Small intestine (tissue), 7 donors: ENCODE results near the gene EPO. TPM values are rescaled to one million over a fixed set of nuclear protein-coding genes. Genes with fewer than 3 reads are reported as not detected.

Source experiments
- DNase-seq, 2 donors: peaks; one replicate each; pipeline versions ENCODE4 v3.0.0 to v3.0.0-alpha.2; 2013
- FAIRE-seq: peaks from 2 replicates; lab custom pipeline; 2012; peaks lifted over from hg19 to GRCh38; lab: Jason Lieb, UNC
- H3K27ac ChIP-seq, 3 donors: one replicate each; pipeline ENCODE4 v1.5.1; 2013; ENCODE audit warnings: low read length in 2 of 3, mild to moderate bottlenecking in 2 of 3, control low read depth in 1 of 3, inconsistent platforms in 1 of 3, low read depth in 1 of 3, moderate library complexity in 1 of 3
- H3K27me3 ChIP-seq, 3 donors: one replicate each; pipeline ENCODE4 v1.6.1; 2013; ENCODE audit warnings: low read length in 3 of 3, inconsistent platforms in 1 of 3; ENCODE audit not compliant: control insufficient read depth in 3 of 3, insufficient read depth in 3 of 3
- H3K36me3 ChIP-seq, 3 donors: one replicate each; pipeline ENCODE4 v1.6.1; 2013; ENCODE audit warnings: low read length in 3 of 3, inconsistent platforms in 1 of 3, low read depth in 1 of 3, mild to moderate bottlenecking in 1 of 3, moderate library complexity in 1 of 3; ENCODE audit not compliant: control insufficient read depth in 3 of 3, insufficient read depth in 2 of 3
- H3K4me1 ChIP-seq, 3 donors: one replicate each; pipeline ENCODE4 v1.6.1; 2013; ENCODE audit warnings: low read length in 2 of 3, inconsistent platforms in 1 of 3, low read depth in 1 of 3, mild to moderate bottlenecking in 1 of 3, moderate library complexity in 1 of 3; ENCODE audit not compliant: control insufficient read depth in 3 of 3, insufficient read depth in 2 of 3
- H3K4me3 ChIP-seq, 3 donors: one replicate each; pipeline ENCODE4 v1.5.1; 2013; ENCODE audit warnings: low read length in 3 of 3, control low read depth in 1 of 3, inconsistent platforms in 1 of 3, low read depth in 1 of 3, mild to moderate bottlenecking in 1 of 3, moderate library complexity in 1 of 3
- H3K9me3 ChIP-seq, 2 donors: one replicate each; pipeline ENCODE4 v1.6.1; 2013; ENCODE audit warnings: low read depth in 1 of 2, low read length in 1 of 2; ENCODE audit not compliant: control insufficient read depth in 2 of 2, insufficient read depth in 1 of 2
- WGBS, 3 donors: extraction: QIAGEN DNeasy Blood & Tissue Kit; methylation state at CpG; one replicate each; pipeline ENCODE4 v1.1.7; 2013; 5-methylcytosine and 5-hydroxymethylcytosine counted together
- polyA plus RNA-seq, 4 donors: library from polyadenylated mRNA; stranded (reverse) in 3 of 4; unstranded in 1 of 4; fragments of 200-250 nt in 3 of 4; fragments of 120-200 nt in 1 of 4; gene quantifications; one replicate each; pipeline versions ENCODE4 v1.2.1 to v1.2.3, GENCODE V29; 2013
- donor health status: healthy with polysubstance abuse.
- donor health status: control.
- donor health status: control.
- donor health status: Bipolar disorder and iron deficiency.
- donor health status: healthy.

The EPO gene
- polyA plus RNA-seq, 4 donors: 0.04 to 0.15 TPM; not detected in 2

DNA sequence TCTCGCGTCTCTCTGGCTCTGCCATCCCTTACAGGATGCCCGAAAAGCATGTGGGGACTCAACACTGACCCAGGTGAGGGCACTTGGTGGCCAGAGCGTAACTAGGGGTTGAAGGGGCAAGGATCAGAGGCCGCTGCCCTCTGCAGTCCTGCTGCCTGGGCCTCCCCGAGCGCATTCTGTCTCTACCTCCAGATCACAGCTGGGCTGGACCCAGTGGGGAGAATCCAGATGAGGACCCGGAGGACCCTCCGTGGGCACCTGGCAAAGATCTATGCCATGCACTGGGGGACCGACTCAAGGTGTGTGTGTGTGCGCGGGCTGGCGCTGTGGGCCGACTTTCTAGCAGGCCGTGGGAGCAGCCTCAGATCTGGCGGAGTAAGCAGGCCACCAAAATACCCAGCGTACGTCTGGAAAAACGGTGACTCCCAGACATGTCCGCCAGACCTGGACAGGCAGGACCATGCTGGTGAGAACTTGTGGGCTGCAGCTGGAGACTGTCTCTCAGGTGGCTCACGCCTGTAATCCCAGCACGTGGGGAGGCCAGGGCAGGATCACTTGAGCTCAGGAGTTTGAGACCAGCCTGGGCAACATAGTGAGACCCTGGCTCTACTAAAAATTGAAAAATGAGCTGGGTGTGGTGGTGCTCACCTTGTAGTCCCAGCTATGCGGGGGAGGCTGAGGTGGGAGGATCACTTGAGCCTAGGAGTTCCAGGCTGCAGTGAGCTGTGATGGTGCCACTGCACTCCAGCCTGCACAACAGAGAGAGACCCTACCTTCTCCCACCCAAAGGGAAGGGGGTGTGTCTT is 43.6 kb upstream of the EPO start:
- H3K4me1 ChIP-seq: peaks cover 0 to 40% (median 0%) of the 10 kb centered on the region in 3 donors
- peaks cover 5 to 58% (median 10%) of the 10 kb centered on the region in 3 donors for H3K36me3 ChIP-seq
- WGBS, 3 donors: 81 to 87% (median 83%) methylated on average over 21 to 23 of the region's 23 CpGs
- no peaks in the 10 kb centered on the region for H3K9me3 ChIP-seq
- peaks cover 0 to 4% (median 0%) of the 10 kb centered on the region in 3 donors for H3K27me3 ChIP-seq
- peak overlapping the region in 2 of 3 donors; percentile 98 to 100 for H3K4me3 ChIP-seq
- DNase-seq: peak in 1 of 2 donors; percentile 11
- no peak for FAIRE-seq
- H3K27ac ChIP-seq: peak overlapping the region in 2 of 3 donors; percentile 19 to 40

DNA sequence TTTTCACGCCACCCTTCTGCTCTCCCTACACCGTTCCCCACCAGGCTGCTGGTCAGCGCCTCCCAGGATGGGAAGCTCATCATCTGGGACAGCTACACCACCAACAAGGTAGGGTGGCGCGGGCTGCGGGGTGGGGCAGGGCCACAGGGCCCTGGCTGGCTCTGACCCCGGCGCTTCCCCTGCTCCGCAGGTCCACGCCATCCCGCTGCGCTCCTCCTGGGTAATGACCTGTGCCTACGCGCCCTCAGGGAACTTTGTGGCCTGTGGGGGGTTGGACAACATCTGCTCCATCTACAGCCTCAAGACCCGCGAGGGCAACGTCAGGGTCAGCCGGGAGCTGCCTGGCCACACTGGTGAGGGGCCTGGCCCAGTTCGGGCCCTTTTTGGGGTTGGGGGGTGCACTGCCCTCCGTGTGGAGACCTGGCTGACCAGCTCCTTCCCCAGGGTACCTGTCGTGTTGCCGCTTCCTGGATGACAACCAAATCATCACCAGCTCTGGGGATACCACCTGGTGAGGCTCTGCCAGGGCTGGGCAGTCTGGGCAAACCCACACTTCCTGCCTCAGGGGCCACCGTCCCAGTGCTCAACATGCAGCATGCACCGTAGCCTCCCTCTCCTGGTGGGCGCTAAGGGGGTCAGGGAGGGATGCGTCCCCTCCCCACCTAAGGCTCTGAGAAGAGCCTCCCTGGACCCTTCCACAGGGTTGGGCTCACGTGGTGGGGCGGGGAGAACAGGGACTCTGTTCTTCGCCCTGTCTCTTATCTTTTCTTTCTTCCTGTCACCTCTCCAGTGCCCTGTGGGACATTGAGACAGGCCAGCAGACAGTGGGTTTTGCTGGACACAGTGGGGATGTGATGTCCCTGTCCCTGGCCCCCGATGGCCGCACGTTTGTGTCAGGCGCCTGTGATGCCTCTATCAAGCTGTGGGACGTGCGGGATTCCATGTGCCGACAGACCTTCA is 42.7 kb upstream of the EPO start:
- H3K27ac ChIP-seq: peak overlapping the region in 1 of 3 donors; percentile 53
- H3K27me3 ChIP-seq: no peaks in the 10 kb centered on the region
- DNase-seq (peak in 1 of 2 donors; percentile 32), FAIRE-seq (no peak)
- WGBS, 3 donors: 87 to 90% (median 89%) methylated on average over 35 to 36 of the region's 36 CpGs
- H3K4me3 ChIP-seq: no peak overlapping the region
- H3K4me1 ChIP-seq: peaks cover 0 to 40% (median 0%) of the 10 kb centered on the region in 3 donors
- H3K36me3 ChIP-seq: peaks cover 8 to 67% (median 10%) of the 10 kb centered on the region in 3 donors
- H3K9me3 ChIP-seq: no peaks in the 10 kb centered on the region

DNA sequence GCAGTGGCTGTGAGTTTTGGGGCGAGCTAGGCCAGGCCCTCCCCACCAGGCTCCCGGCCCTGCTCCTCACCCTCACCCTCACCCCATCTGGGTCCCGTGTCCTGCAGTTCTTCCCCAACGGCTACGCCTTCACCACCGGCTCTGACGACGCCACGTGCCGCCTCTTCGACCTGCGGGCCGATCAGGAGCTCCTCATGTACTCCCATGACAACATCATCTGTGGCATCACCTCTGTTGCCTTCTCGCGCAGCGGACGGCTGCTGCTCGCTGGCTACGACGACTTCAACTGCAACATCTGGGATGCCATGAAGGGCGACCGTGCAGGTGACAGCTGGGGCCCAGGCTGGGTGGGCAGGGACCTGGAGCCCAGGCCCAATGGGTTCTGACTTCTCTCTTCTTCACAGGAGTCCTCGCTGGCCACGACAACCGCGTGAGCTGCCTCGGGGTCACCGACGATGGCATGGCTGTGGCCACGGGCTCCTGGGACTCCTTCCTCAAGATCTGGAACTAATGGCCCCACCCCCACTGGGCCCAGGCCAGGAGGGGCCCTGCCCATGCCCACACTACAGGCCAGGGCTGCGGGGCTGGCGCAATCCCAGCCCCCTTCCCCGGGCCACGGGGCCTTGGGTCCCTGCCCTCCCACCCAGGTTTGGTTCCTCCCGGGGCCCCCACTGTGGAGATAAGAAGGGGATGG is 41.8 kb upstream of the EPO start:
- H3K27me3 ChIP-seq: no peaks in the 10 kb centered on the region
- DNase-seq: peak in 1 of 2 donors; percentile 18
- H3K36me3 ChIP-seq: peaks cover 12 to 75% (median 14%) of the 10 kb centered on the region in 3 donors
- H3K27ac ChIP-seq: peak overlapping the region in 1 of 3 donors; percentile 53
- H3K4me1 ChIP-seq: peaks cover 0 to 40% (median 0%) of the 10 kb centered on the region in 3 donors
- 81 to 87% (median 87%) methylated on average over 35 of the region's 35 CpGs for WGBS, 3 donors
- H3K9me3 ChIP-seq: no peaks in the 10 kb centered on the region
- FAIRE-seq: no peak
- H3K4me3 ChIP-seq: no peak overlapping the region

DNA sequence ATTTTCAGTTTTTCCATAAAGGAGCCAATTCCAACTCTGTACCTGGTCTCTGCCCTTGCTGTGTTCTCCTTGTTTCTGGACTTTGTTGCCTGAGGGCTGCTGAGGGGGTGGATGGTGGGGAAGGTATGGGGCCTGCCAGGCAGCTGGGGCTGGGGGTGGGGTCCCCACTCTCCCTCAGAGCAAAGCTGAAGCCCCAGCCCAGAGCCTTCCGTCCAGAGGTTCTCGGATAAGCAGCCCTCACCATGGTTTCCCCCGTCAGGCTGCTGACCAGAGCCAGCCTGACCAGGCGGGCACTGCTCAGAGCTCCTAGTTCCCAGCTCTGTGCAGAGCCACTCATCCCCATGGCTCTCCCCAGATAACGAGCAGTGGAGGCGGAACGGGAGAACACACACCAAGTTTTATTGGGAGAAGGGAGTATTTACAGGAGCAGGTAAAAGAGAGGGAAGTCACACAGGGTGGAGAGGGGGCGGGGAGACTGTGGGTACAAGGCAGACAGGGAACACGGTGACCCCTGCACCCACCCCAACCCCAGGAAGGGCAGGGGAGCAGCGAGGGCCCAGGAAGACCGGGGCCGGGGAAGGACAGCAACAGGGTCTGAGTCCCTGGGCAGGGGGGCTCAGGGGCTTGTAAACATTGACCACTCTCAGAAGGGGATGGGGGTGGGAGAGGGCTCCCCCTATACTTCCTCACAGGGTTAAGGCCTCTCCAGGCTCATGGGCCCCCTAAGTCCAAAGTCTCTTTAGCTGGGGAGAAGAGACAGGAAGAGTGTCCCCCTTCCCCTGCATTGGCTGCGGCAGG is 40.9 kb upstream of the EPO start:
- H3K4me1 ChIP-seq: peaks cover 0 to 40% (median 0%) of the 10 kb centered on the region in 3 donors
- 71 to 74% (median 71%) methylated on average over 12 to 13 of the region's 13 CpGs for WGBS, 3 donors
- H3K4me3 ChIP-seq: no peak overlapping the region
- DNase-seq (peak in 1 of 2 donors; percentile 59), FAIRE-seq (no peak)
- peak overlapping the region in 1 of 3 donors; percentile 53 for H3K27ac ChIP-seq
- H3K36me3 ChIP-seq: peaks cover 17 to 84% (median 18%) of the 10 kb centered on the region in 3 donors
- no peaks in the 10 kb centered on the region for H3K9me3 ChIP-seq
- no peaks in the 10 kb centered on the region for H3K27me3 ChIP-seq

DNA sequence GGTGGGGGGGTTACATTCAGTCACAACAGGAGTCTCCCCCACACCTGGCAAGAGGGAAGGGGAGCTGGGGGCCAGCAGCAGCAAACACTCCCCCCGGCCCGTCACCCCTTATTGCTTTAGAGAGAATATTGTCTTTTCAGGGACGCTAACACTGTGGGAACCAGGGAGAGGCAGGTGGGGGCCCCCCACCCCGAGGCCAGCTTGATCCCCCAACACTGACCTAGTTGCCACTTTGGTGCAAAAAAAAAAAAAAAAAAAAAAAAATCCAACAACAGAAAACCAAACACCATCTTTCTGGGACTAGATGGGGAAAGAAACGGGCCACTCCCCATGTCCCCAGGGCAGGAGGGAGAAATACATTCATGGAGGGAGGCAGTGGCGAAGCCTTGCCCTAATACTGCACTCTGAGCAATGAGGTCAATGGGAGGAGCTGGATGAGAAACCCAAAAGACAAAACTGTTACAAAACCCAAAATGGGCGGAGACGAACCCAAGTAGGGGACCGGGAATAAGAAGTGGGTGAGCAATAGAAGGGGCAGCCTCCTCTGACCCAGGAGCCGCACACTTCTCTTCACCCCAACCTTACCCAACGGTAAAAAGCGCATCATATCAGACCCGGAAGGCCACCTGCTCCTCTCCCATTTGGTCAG is 40.2 kb upstream of the EPO start:
- peaks cover 18 to 88% (median 22%) of the 10 kb centered on the region in 3 donors for H3K36me3 ChIP-seq
- no peaks in the 10 kb centered on the region for H3K9me3 ChIP-seq
- FAIRE-seq (no peak), DNase-seq (peak in 1 of 2 donors; percentile 15)
- H3K4me3 ChIP-seq: no peak overlapping the region
- 67 to 79% (median 74%) methylated on average over 13 of the region's 13 CpGs for WGBS, 3 donors
- H3K4me1 ChIP-seq: peaks cover 0 to 40% (median 0%) of the 10 kb centered on the region in 3 donors
- H3K27ac ChIP-seq: peak overlapping the region in 2 of 3 donors; percentile 33 to 53
- no peaks in the 10 kb centered on the region for H3K27me3 ChIP-seq

DNA sequence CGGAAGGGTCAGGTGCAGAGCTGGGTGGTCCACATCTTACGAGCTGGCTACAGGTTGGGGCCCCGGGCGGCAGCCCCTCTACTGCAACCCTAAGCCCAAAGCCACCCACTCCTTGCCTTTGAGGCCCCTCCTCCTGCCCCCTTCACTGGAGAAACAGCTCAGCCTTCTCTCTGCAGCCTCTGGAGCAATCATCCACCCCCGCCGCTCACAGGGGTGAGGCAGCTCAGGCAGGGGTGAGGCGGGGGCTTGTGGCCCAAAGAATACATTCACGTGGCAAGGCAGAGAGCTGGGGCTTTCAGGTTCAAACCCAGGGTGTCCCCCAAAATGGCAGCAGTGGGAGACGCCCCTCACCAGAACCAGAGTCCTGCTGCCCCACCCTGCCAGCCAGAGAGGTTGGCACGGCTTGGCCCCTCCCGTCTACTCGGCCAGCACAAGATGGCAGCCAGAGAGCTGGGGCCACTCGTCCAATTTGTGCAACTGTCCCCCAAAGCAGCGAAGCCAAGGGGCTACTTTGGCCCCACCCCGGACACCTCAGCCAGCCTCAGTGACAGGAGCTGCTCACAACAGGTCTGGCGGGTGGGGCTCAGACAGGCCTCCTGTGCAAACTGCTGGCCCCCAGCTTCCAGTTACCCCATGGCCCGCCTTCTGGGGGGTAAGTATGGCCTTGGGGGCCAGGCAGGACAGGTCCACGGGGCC is 39.5 kb upstream of the EPO start:
- peaks cover 0 to 40% (median 0%) of the 10 kb centered on the region in 3 donors for H3K4me1 ChIP-seq
- WGBS, 3 donors: 80 to 83% (median 80%) methylated on average over 18 of the region's 18 CpGs
- DNase-seq: no peak
- no peaks in the 10 kb centered on the region for H3K27me3 ChIP-seq
- peaks cover 20 to 95% (median 22%) of the 10 kb centered on the region in 3 donors for H3K36me3 ChIP-seq
- H3K4me3 ChIP-seq: no peak overlapping the region
- H3K9me3 ChIP-seq: no peaks in the 10 kb centered on the region
- FAIRE-seq: no peak
- H3K27ac ChIP-seq: peak overlapping the region in 1 of 3 donors; percentile 33
